ENCODE data around the gene PTF1A.

PTF1A gene

DNA sequence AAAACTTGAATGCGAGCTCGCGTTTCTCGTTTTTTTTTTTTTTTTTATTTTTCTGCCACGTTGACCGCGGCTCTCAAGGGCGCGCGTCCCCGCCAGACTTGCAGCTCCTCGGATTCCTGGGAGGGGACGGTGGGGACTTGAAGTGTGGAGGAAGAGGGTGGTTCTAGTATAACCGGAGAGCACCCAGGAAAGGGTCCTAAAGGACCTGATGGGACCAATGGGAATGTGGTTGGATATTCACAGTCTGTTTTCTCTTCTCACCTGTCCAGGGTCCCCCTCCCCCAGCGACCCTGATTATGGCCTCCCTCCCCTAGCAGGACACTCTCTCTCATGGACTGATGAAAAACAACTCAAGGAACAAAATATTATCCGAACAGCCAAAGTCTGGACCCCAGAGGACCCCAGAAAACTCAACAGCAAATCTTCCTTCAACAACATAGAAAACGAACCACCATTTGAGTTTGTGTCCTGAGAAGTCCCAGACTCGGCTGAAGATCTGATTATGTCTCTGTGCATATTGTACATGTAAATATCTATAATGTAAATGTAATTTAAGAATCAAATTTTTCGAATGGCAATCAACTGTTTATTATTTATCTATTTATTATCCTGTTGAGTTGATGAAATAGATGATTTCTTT lies 1.4 kb downstream of the PTF1A start:
- peaks cover 33% of the 10 kb centered on the region for H3K4me1 ChIP-seq (ENCODE audit: insufficient read depth, low read length)
- H2AFZ ChIP-seq (ENCODE audit: low read depth, low read length), result no peak overlapping the region
- H3K9me3 ChIP-seq (ENCODE audit: low read length), result no peaks in the 10 kb centered on the region
- peaks cover 93% of the 10 kb centered on the region for H3K27me3 ChIP-seq (ENCODE audit: insufficient read depth, low read length)
- H3K36me3 ChIP-seq (ENCODE audit: insufficient read depth, low read length), result no peaks in the 10 kb centered on the region
- H3K4me3 ChIP-seq (ENCODE audit: low read length), result no peak overlapping the region

DNA sequence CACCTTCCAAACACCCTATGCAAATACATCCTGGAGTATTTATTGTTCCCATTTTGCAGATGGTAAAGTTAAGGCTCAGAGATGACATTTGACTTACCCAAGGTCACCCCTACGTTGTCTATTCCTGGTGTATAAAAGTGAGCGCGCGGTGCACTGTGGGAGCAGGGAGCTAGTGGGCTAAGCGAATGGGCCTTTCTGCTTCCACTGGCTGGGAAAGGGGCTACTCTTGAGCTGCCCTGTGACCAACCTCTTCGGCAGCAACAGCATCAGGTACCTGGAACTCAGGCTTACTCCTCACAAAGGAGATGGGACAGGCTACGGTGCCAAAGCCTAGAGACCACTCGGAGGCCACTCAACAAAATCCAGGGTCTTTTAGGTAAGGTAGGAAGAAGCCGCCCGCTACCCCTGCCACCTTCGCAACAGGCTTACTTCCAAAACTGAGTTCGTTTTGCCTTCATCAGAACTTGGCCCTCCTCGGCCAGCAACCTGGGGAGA lies 2.4 kb downstream of the PTF1A start:
- H3K36me3 ChIP-seq (ENCODE audit: insufficient read depth, low read length), result no peaks in the 10 kb centered on the region
- peaks cover 95% of the 10 kb centered on the region for H3K27me3 ChIP-seq (ENCODE audit: insufficient read depth, low read length)
- H2AFZ ChIP-seq (ENCODE audit: low read depth, low read length), result no peak overlapping the region
- no peaks in the 10 kb centered on the region for H3K9me3 ChIP-seq (ENCODE audit: low read length)
- H3K4me3 ChIP-seq (ENCODE audit: low read length), result no peak overlapping the region
- H3K4me1 ChIP-seq (ENCODE audit: insufficient read depth, low read length), result peaks cover 33% of the 10 kb centered on the region

DNA sequence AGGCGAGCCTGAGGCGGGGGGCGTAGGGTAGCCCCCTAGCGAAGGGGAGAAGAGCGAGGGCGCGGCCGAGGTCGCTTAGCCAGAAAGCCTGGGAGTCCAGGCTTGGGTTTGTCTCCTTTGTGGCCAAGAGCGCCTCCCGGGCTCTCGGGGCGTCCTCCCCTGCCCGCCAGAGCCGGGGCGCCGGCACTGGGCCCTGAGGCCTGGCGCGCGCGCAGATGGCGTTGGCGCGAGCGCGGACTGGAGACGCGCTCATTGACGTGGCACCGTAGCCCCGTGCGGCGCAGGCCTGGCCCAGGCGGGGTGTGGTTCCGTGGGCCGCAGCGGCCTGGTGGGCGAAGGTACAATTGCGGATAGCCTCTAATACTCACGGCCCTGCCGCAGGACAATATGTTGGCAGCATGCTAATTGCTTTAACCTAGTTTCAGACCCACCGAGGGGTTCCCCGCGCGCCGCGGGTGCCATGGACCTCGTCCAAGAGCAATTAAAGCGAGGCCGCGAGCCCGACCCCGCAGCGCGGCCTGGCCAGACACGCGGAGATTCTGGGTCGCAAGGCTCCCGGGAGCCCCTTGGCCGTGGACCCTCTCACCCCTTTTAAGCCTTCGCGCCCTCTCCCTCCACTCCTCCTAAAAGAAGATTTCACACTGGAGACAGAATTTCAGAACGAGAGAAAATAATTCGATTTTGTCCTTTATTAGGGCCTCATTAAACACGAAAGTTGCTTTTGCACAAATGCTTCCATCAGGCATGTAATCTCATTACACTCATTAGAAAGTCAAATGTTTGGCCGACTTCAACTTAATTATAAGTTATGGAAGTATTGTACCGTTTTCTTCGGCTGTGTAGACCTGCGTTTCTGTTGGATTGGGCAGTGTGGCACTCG lies 3.1 kb downstream of the PTF1A start:
- H3K4me1 ChIP-seq (ENCODE audit: insufficient read depth, low read length), result peaks cover 31% of the 10 kb centered on the region
- H3K36me3 ChIP-seq (ENCODE audit: insufficient read depth, low read length), result no peaks in the 10 kb centered on the region
- no peak overlapping the region for H3K4me3 ChIP-seq (ENCODE audit: low read length)
- no peaks in the 10 kb centered on the region for H3K9me3 ChIP-seq (ENCODE audit: low read length)
- H2AFZ ChIP-seq (ENCODE audit: low read depth, low read length), result no peak overlapping the region
- peaks cover 97% of the 10 kb centered on the region for H3K27me3 ChIP-seq (ENCODE audit: insufficient read depth, low read length)

DNA sequence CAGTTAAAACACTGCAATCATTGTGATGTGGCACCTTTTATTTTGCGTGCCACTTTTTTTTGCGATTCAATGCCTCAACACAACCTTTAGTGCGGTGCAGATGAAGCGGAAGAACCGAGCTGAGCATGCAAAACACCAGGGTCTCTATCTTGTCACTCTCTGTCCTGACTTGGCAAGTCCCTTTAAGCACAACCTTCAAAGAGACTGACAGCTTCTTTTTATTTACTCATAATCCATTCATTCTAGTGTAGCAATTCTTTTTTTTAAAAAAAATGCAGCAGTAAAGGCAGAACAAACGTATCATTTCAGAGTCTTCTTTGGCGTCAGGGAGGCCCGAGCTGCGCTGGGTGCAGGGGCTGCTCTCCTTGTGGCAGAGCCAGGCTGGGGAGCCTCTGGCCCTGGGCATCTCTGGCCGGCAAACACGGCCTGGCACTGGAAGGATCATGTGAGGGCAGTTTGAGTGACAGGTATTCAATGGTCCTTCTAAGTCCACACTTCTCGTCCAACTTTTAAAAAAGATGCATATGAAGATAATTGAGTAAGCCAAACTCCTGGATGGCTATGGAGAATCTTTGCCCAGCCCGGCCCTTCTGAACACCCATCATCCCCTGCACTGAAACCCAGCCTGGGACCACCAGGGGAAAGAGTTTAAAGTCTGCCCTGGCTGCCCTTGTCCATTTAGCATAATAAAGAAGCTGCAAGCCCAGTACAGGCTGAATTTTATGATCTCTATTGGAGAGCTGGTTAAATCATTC lies 3.9 kb downstream of the PTF1A start:
- Histone ChIP-seq H3K4me1 (ENCODE audit: insufficient read depth, low read length) (peaks cover 24% of the 10 kb centered on the region), H3K36me3 (ENCODE audit: insufficient read depth, low read length) (no peaks in the 10 kb centered on the region), H2AFZ (ENCODE audit: low read depth, low read length) (no peak overlapping the region), H3K9me3 (ENCODE audit: low read length) (no peaks in the 10 kb centered on the region), H3K27me3 (ENCODE audit: insufficient read depth, low read length) (peaks cover 97% of the 10 kb centered on the region), H3K4me3 (ENCODE audit: low read length) (no peak overlapping the region)

DNA sequence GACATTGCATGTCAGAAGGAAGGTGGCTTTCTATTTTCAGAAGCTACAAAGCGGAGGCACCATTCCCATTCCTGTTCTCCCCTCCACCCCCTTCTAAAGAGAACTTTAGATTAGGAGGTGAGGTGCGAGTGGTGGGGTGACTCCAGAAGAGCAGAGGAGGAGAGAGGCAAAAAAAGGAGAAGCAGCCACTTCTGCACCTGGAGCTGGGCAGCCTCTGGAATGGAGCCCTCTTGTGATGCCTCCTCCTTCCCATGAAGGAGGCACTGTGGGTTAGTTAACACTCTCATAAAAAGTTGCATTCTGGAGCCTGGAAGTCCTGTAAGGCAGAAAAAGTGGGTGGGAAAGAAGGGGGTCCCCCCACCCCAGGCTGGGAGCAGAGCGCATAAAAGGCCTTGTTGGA lies 4.8 kb downstream of the PTF1A start:
- Histone ChIP-seq H3K9me3 (ENCODE audit: low read length) (no peaks in the 10 kb centered on the region), H2AFZ (ENCODE audit: low read depth, low read length) (no peak overlapping the region), H3K4me1 (ENCODE audit: insufficient read depth, low read length) (peaks cover 15% of the 10 kb centered on the region), H3K27me3 (ENCODE audit: insufficient read depth, low read length) (peaks cover 96% of the 10 kb centered on the region), H3K36me3 (ENCODE audit: insufficient read depth, low read length) (no peaks in the 10 kb centered on the region), H3K4me3 (ENCODE audit: low read length) (no peak overlapping the region)

DNA sequence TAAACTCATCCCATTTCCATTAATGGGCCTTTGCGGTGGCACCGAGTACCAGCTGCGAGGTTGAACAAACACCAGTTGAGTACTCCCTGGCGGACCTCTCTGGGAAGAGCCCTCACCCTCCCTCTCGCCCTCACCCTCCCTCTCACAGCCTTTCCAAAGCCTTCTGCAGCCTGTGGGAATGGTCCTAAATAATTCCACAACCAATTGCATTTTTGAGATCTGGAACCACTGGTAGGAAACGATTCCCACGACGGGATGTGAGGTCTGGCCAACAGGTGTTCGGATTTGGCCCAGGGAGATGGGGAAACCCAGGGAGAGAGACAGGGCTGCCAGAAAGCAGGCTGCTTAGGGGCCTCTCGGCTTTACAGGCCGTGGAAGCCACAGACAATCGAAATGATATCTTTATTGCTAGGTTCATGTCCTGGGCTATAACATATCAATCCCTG lies 5.3 kb downstream of the PTF1A start:
- H3K36me3 ChIP-seq (ENCODE audit: insufficient read depth, low read length), result no peaks in the 10 kb centered on the region
- H2AFZ ChIP-seq (ENCODE audit: low read depth, low read length), result no peak overlapping the region
- peaks cover 96% of the 10 kb centered on the region for H3K27me3 ChIP-seq (ENCODE audit: insufficient read depth, low read length)
- no peak overlapping the region for H3K4me3 ChIP-seq (ENCODE audit: low read length)
- H3K4me1 ChIP-seq (ENCODE audit: insufficient read depth, low read length), result peaks cover 14% of the 10 kb centered on the region
- H3K9me3 ChIP-seq (ENCODE audit: low read length), result no peaks in the 10 kb centered on the region

DNA sequence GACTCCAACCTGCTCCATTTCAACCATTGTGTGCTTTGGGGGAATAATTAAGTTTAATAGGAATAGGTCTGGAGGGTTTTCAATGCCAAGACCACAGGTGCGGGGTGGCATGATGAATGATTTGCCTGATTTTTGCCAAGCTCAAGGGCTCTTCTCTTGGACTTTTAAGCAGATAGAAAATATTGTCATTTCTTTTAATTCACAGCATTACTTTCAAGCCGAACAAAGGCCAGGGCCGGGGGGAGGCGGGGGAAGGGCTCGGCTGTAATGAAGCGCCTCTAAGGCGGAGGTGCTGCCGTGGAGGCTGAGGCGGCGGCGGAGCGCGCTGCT lies 6.5 kb downstream of the PTF1A start:
- Histone ChIP-seq H3K9me3 (ENCODE audit: low read length) (no peaks in the 10 kb centered on the region), H2AFZ (ENCODE audit: low read depth, low read length) (no peak overlapping the region), H3K4me3 (ENCODE audit: low read length) (no peak overlapping the region), H3K36me3 (ENCODE audit: insufficient read depth, low read length) (no peaks in the 10 kb centered on the region), H3K4me1 (ENCODE audit: insufficient read depth, low read length) (peaks cover 14% of the 10 kb centered on the region), H3K27me3 (ENCODE audit: insufficient read depth, low read length) (peaks cover 98% of the 10 kb centered on the region)

DNA sequence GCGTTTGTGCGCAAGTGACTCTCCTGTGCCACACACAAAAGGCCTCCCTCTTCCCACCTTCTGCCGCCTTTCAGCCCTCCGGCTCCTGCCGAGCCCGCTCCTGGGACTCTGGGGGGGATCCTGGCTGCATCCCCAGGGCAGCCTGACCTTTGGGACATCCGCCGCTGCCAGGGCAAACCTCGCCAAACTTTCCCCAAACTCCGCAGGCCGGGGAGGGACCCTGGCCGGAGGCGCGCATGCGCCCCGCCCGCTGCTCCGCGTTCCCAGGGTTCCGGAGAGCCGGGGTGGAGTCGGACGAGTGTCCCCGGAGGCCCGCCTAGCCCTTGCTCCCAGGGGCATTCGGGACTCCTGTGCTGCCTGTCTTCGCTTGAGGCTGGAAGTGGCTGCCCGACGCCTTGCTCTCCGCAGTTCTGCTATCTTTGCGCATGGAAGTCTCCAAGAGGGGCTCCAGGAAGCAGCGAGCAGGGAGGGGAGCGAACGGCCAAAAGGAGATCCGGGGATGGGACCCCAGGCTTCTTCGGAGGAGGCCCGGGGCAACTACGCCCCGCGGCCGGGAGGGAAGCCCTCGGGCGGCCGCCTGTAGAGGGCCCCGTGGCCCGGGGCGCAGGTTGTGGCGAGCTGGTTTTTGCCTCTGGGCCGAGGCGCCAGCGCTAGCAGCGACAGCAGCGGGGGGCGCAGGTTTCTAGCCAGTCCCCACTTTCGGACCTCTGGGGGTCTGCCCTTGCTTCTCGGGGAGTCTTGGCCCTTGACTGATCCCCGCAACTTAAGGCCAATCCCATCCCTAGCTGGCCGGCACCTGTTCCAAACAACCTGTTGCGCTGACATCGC lies 7.0 kb downstream of the PTF1A start:
- no peak overlapping the region for H2AFZ ChIP-seq (ENCODE audit: low read depth, low read length)
- peaks cover 14% of the 10 kb centered on the region for H3K4me1 ChIP-seq (ENCODE audit: insufficient read depth, low read length)
- no peaks in the 10 kb centered on the region for H3K36me3 ChIP-seq (ENCODE audit: insufficient read depth, low read length)
- no peak overlapping the region for H3K4me3 ChIP-seq (ENCODE audit: low read length)
- peaks cover 99% of the 10 kb centered on the region for H3K27me3 ChIP-seq (ENCODE audit: insufficient read depth, low read length)
- H3K9me3 ChIP-seq (ENCODE audit: low read length), result no peaks in the 10 kb centered on the region

DNA sequence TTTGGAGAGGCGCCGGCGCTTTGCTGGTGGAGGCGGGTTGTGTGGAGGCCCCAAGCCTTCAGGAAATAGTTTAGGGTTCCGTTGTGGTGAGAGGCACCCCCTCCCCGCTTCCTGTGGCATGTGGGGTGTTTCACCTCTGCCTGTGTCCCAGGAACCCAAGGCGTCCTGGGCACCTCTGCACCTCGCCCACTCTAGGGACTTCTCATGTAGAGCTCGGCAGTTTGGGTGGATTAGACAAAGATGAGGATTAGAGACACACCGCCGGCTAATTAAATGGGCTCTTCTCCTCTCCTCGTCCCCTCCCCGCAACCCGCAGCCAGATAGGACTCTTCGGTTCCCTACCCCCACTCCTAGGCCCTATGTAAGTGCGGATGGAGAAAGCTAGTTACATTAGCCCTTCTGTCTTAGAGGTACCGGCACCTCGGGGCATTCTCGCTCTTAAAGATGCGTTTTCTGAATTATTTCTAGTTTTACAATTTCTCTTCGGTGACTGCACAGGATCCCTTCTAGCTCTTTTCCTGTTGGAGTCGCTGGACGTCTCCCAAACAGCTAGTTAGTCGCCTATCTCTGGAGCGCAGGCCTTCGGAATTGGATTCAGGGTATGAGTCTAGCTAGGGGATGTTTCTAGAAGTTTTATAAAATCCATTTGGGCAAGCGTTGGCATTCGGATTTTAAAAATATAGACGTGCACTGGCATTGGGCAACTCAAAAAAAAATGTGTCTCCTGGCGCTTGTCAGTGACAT lies 7.8 kb downstream of the PTF1A start:
- Histone ChIP-seq H3K4me3 (ENCODE audit: low read length) (no peak overlapping the region), H2AFZ (ENCODE audit: low read depth, low read length) (no peak overlapping the region), H3K9me3 (ENCODE audit: low read length) (no peaks in the 10 kb centered on the region), H3K4me1 (ENCODE audit: insufficient read depth, low read length) (peaks cover 18% of the 10 kb centered on the region), H3K27me3 (ENCODE audit: insufficient read depth, low read length) (peaks cover 99% of the 10 kb centered on the region), H3K36me3 (ENCODE audit: insufficient read depth, low read length) (no peaks in the 10 kb centered on the region)

DNA sequence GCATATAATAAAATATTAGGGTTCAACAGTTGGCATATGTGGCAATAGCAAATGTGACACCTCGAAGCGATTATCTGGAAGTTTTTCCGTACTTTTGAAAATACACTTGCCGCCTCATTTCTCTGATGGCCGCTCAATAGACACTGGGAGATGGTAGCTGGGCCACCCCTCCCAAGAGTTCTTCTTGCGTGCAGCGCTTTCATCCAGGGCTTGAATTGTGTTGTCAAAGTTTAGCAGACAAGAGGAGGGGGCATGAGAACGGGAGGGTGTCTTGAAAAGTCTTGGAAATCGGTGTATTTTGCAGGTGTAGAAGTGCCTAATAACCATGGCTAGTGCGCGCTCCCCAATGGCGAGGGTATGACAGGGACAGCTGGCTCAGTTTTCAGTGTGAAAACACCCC lies 8.5 kb downstream of the PTF1A start:
- Histone ChIP-seq H3K9me3 (ENCODE audit: low read length) (no peaks in the 10 kb centered on the region), H3K36me3 (ENCODE audit: insufficient read depth, low read length) (no peaks in the 10 kb centered on the region), H3K4me1 (ENCODE audit: insufficient read depth, low read length) (peaks cover 19% of the 10 kb centered on the region), H3K27me3 (ENCODE audit: insufficient read depth, low read length) (peaks cover 92% of the 10 kb centered on the region), H2AFZ (ENCODE audit: low read depth, low read length) (no peak overlapping the region), H3K4me3 (ENCODE audit: low read length) (no peak overlapping the region)

DNA sequence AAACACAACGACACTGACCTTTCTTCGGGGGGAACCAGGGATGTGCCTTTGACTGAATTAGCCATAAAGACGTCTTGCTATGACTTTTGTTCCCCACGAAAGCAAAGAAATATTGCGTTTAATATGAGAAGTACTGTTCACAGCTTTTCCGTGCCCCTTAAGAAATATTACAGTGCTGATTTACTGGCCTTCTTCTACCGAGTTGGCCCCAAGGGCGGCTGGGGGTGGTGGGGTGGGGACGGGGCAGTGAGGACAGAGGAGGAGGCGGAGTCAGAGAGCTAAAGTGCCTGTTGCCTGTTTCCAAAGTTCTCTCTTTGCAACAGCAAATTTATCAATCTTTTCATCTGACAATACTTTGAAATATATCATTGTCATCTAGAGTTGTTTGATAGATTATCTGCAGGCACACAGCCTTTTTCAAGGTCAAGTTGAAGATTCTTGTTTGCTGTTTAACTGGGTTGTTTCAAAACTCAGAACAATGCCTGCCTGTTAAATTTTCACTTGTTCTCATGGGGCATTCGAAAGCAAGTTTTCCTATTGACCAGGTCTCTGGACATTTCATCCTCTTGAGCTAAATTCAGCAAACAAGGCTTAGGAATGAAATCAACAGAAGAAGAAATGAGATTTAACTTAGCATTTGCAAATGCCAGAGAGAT lies 9.0 kb downstream of the PTF1A start:
- Histone ChIP-seq H2AFZ (ENCODE audit: low read depth, low read length) (no peak overlapping the region), H3K27me3 (ENCODE audit: insufficient read depth, low read length) (peaks cover 87% of the 10 kb centered on the region), H3K36me3 (ENCODE audit: insufficient read depth, low read length) (no peaks in the 10 kb centered on the region), H3K9me3 (ENCODE audit: low read length) (no peaks in the 10 kb centered on the region), H3K4me3 (ENCODE audit: low read length) (no peak overlapping the region), H3K4me1 (ENCODE audit: insufficient read depth, low read length) (peaks cover 18% of the 10 kb centered on the region)

DNA sequence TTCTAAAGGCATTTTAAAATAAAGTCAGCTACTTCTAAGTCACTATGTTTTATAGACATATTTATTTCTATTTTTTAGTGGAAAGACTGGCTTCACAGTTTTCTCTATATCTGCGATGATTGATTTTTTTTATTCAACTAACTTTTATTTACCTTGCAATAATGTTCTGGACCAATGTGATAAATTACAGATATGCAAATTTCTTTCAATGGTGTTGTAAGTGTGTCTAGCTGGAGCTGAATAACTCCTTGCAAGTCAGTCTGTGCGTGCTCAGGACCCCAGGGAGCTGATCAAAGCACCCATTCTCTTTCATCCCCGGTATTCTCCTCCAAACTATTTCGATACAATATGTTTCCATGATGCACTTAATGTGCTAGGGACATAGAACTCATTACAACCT lies 9.7 kb downstream of the PTF1A start:
- peaks cover 80% of the 10 kb centered on the region for H3K27me3 ChIP-seq (ENCODE audit: insufficient read depth, low read length)
- H3K36me3 ChIP-seq (ENCODE audit: insufficient read depth, low read length), result no peaks in the 10 kb centered on the region
- no peaks in the 10 kb centered on the region for H3K9me3 ChIP-seq (ENCODE audit: low read length)
- H3K4me3 ChIP-seq (ENCODE audit: low read length), result no peak overlapping the region
- H3K4me1 ChIP-seq (ENCODE audit: insufficient read depth, low read length), result peaks cover 19% of the 10 kb centered on the region
- H2AFZ ChIP-seq (ENCODE audit: low read depth, low read length), result no peak overlapping the region

Data from neuron (in vitro differentiated cells).